SH-SY5Y (cell line): Measurements from ENCODE around the gene ZFHX3.

ENCODE experiments used
- GATA2 ChIP-seq: IDR thresholded peaks from 2 replicates; pipeline ENCODE4 v1.6.1; 2011; ENCODE audit warnings: mild to moderate bottlenecking, low read depth, low read length
- GATA3 ChIP-seq: IDR thresholded peaks from 2 replicates; pipeline ENCODE4 v1.6.1; 2011; ENCODE audit warnings: low read depth, mild to moderate bottlenecking, low read length, moderate library complexity

ZFHX3 gene

GRCh38 chr16:73054125-73054484, 6.2 kb upstream of the ZFHX3 start:
- no peak for TF ChIP-seq GATA2
- no peak for TF ChIP-seq GATA3

GRCh38 chr16:73053364-73054124, 5.6 kb upstream of the ZFHX3 start:
- TF ChIP-seq GATA3 (no peak), GATA2 (no peak)

DNA sequence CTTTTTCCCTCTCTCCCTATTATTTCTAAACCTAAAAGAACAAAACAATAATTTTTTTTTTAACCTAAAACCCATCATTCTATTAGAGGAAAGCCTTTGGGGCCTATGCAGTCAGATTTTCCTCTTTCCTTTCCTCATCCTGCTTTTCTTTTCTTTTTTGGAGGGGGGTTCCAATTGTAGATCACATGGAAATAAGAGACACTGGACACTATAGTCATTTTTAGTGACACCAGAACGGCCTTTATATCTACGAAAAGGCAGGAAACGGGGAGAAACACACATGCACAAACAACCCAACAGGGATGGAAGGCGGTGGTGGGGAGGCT, 5.1 kb upstream of the ZFHX3 start:
- no peak for TF ChIP-seq GATA2
- no peak for TF ChIP-seq GATA3

DNA sequence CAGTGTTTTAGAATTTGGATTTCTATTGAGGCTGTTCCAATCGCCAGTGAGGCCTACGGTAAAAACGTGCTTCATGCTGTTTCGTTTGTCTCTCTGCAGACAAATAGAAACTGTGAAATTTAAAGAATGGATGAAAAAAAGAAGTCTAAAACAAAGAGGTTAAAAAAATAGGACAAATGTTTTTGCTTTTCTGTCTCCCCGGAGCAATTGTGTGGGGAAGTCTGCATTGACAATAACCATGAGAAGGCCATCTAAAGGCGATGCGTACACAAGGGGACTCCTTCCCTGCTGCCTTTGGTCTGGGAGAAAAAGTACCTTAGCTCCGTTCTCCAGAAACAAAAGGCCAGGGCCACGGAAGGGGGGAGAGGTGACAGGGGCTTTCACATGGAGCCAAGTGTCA, 4.6 kb upstream of the ZFHX3 start:
- TF ChIP-seq GATA3 (no peak), GATA2 (no peak)

- TF ChIP-seq GATA3 (no peak), GATA2 (no peak)
Observed at GRCh38 chr16:73051961-73052360, 4.0 kb upstream of the ZFHX3 start.

- TF ChIP-seq GATA3 (no peak), GATA2 (no peak)
Observed at GRCh38 chr16:73051226-73051625, 3.3 kb upstream of the ZFHX3 start.

GRCh38 chr16:73050201-73051099, 2.5 kb upstream of the ZFHX3 start:
- TF ChIP-seq GATA2 (no peak), GATA3 (no peak)

DNA sequence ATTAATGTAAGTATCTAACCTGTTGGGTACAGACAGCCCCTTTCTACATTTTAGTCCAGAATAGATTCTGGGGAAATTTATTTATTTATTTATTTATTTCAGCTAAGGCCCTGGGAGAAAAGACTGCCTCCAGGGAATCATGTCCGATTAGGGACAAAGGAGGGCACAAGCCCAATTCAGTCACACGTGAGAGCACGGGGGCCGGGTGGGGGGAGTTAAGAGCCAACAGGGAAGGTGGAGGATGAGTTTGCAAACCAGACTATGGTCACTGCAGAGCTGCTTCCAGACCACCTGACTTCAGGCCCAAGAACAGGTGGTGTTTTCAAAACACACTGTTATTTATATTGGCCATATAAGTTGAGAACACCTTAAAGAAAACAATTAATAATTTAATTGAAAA, 1.6 kb upstream of the ZFHX3 start:
- TF ChIP-seq GATA3: no peak
- TF ChIP-seq GATA2: no peak

GRCh38 chr16:73049091-73049490, 1.2 kb upstream of the ZFHX3 start:
- 0 out of 2 replicates have a peak, but pooled peaks have one; percentile 1 for TF ChIP-seq GATA2
- no peak for TF ChIP-seq GATA3

DNA sequence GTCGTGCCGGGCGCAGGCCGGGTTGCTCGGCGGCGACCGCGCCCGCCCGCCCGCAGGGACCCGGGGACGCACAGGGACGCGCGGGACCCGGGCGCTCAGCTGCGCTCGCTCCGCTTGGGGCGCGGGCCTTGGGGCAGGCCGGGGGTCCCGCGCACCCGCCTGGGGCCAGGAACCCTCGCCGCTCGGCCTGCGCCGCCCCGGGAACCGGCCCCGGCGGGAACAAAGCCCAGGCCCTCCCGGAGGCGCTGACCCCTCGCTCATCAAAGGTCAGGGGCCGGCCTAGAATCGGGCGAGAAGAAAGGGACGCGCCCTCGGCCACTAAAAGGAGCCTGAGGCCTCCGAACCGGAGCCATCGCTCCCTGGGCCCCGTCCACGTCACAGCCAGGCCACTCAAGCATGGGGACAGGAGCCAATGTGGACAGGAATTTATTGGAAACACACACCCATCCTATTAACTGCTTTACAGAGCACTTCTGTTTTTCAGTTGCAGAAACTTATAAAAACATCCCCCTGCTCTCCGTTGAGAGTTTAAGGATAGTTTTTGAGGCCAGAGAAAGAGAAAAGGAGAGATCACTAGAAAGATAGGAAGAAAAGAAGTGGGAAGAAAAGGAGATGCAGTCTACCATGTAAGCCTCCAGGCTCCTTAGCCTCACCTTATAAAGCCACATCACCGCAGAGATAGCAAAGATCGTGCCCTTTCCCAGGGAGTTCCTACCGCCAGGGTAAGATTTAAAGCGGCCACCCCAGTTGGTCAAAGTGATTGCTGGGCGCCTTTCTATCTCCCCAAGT, 558 bp upstream of the ZFHX3 start:
- TF ChIP-seq GATA3 (no peak), GATA2 (no peak)

GRCh38 chr16:73047221-73047535, 750 bp downstream of the ZFHX3 start:
- TF ChIP-seq GATA2: no peak
- TF ChIP-seq GATA3: no peak

DNA sequence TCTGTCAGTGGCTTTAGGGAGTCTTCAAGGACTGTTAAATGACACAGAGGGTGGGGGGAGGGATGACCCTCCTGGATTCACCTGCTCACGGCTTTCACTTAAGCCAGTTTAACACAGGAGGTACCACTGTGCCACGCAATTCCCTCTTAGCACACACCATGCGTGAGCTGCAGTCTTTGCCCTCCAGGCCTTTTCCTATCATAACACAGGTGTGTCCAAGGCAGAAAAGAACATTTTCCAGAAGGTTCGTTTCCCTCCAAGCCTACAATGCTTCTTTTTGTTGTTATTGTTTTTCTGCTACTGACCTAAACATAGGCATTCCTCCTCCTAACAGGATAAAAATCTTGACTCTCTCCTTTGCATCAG, 1.1 kb downstream of the ZFHX3 start:
- TF ChIP-seq GATA3 (no peak), GATA2 (no peak)

- no peak for TF ChIP-seq GATA2
- no peak for TF ChIP-seq GATA3
Observed at GRCh38 chr16:73046202-73046848, 1.6 kb downstream of the ZFHX3 start.
